Choroid plexus epithelial cell (primary cell): Measurements from ENCODE around the gene SIGLEC12.

ENCODE experiments used
- DNase-seq: peaks from one replicate; pipeline ENCODE4 v3.0.0-alpha.2; 2010; ENCODE audit warnings: low read depth
- H3K4me3 ChIP-seq: 2 replicates; pipeline ENCODE4 v1.5.1; 2011; ENCODE audit warnings: low read depth, mild to moderate bottlenecking, control low read depth, low read length, moderate library complexity
- TF ChIP-seq, protein P1 (sequence below): conservative IDR thresholded peaks from 2 replicates; pipeline ENCODE4 v1.5.1; 2011; ENCODE audit warnings: low read depth, mild to moderate bottlenecking, control low read depth, inconsistent platforms, low read length, moderate library complexity

SIGLEC12 gene

GRCh38 chr19:51535535-51535934 lies 33.9 kb upstream of the SIGLEC12 start:
- DNase-seq: no peak
- no peak overlapping the region for H3K4me3 ChIP-seq
- TF ChIP-seq, protein P1, sequence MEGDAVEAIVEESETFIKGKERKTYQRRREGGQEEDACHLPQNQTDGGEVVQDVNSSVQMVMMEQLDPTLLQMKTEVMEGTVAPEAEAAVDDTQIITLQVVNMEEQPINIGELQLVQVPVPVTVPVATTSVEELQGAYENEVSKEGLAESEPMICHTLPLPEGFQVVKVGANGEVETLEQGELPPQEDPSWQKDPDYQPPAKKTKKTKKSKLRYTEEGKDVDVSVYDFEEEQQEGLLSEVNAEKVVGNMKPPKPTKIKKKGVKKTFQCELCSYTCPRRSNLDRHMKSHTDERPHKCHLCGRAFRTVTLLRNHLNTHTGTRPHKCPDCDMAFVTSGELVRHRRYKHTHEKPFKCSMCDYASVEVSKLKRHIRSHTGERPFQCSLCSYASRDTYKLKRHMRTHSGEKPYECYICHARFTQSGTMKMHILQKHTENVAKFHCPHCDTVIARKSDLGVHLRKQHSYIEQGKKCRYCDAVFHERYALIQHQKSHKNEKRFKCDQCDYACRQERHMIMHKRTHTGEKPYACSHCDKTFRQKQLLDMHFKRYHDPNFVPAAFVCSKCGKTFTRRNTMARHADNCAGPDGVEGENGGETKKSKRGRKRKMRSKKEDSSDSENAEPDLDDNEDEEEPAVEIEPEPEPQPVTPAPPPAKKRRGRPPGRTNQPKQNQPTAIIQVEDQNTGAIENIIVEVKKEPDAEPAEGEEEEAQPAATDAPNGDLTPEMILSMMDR: no peak

GRCh38 chr19:51531349-51532315 lies 30.0 kb upstream of the SIGLEC12 start, which contains the start of gene SIGLEC6:
TSS of gene SIGLEC6 (minus strand) at chr19:51531670. CDS start at chr19:51531648, 22 bp downstream.
- no peak for DNase-seq
- TF ChIP-seq, protein P1: no peak
- no peak within 1 kb of the TSS for H3K4me3 ChIP-seq

GRCh38 chr19:51530616-51531015 lies 29.0 kb upstream of the SIGLEC12 start:
- TF ChIP-seq, protein P1: no peak
- no peak overlapping the region for H3K4me3 ChIP-seq
- DNase-seq: no peak

- no peak overlapping the region for H3K4me3 ChIP-seq
- DNase-seq: no peak
- TF ChIP-seq, protein P1: no peak
These were observed 27.7 kb upstream of the SIGLEC12 start for GRCh38 chr19:51529301-51529700.

GRCh38 chr19:51525651-51526050 lies 24.1 kb upstream of the SIGLEC12 start:
- DNase-seq: no peak
- TF ChIP-seq, protein P1: no peak
- H3K4me3 ChIP-seq: no peak overlapping the region

- no peak for DNase-seq
- TF ChIP-seq, protein P1: no peak
- no peak overlapping the region for H3K4me3 ChIP-seq
These were observed 23.2 kb upstream of the SIGLEC12 start for GRCh38 chr19:51524666-51525264.
